H1 (cell line): ENCODE results near the gene PYCARD.

Experiments
- CREB1 ChIP-seq: IDR thresholded peaks from 2 replicates; pipeline ENCODE4 v1.6.1; 2012; ENCODE audit warnings: inconsistent platforms
- EP300 ChIP-seq, 2 experiments: IDR thresholded peaks; 1 replicate in 1 of 2; 2 replicates in 1 of 2; pipeline ENCODE4 v1.6.1; 2011 to 2012; ENCODE audit warnings: low read depth in 2 of 2, low read length in 2 of 2, mild to moderate bottlenecking in 2 of 2, borderline replicate concordance in 1 of 2, inconsistent platforms in 1 of 2, moderate library complexity in 1 of 2
- EZH2 ChIP-seq: fragments of 200-600 bp; sonication (generic); IDR thresholded peaks from 2 replicates; pipeline ENCODE4 v1.7.1; 2012; ENCODE audit warnings: low read depth, mild to moderate bottlenecking, moderate library complexity, low read length, inconsistent platforms; ENCODE audit not compliant: severe bottlenecking
- HDAC2 ChIP-seq, 2 experiments: fragments of 300-600 bp in 1 of 2; sonication (generic) in 1 of 2; IDR thresholded peaks; 2 replicates each; pipeline ENCODE4 v1.6.1; 2011 to 2012; ENCODE audit warnings: low read depth in 2 of 2, low read length in 2 of 2, mild to moderate bottlenecking in 2 of 2, moderate library complexity in 2 of 2, borderline replicate concordance in 1 of 2, inconsistent platforms in 1 of 2
- JUN ChIP-seq: IDR thresholded peaks from 2 replicates; pipeline ENCODE4 v1.6.1; 2011; ENCODE audit warnings: low read depth, mild to moderate bottlenecking, improper control_type of control experiment, low read length
- JUND ChIP-seq: IDR thresholded peaks from 2 replicates; pipeline ENCODE4 v1.6.1; 2011; ENCODE audit warnings: mild to moderate bottlenecking, improper control_type of control experiment, low read length
- POLR2A ChIP-seq, 2 experiments: IDR thresholded peaks; 1 replicate in 1 of 2; 2 replicates in 1 of 2; pipeline ENCODE4 v1.6.1; 2011; ENCODE audit warnings: low read depth in 2 of 2, low read length in 2 of 2, mild to moderate bottlenecking in 2 of 2; ENCODE audit errors: control extremely low read depth in 1 of 2
- RAD21 ChIP-seq, 2 experiments: IDR thresholded peaks in 1 of 2; conservative IDR thresholded peaks in 1 of 2; 2 replicates each; pipeline ENCODE4 v1.6.1; 2011; ENCODE audit warnings: low read depth in 2 of 2, low read length in 2 of 2, improper control_type of control experiment in 1 of 2, inconsistent platforms in 1 of 2, mild to moderate bottlenecking in 1 of 2, moderate library complexity in 1 of 2
- TBP ChIP-seq: IDR thresholded peaks from 2 replicates; pipeline ENCODE4 v1.6.1; 2011; ENCODE audit warnings: low read depth, low read length, improper control_type of control experiment
- YY1 ChIP-seq: IDR thresholded peaks from 2 replicates; pipeline ENCODE4 v1.6.1; 2011; ENCODE audit warnings: low read depth, mild to moderate bottlenecking, low read length
- TF ChIP-seq, protein P1 (sequence below), 3 experiments: IDR thresholded peaks; 1 replicate in 2 of 3; 2 replicates in 1 of 3; pipeline versions ENCODE4 v1.5.1 to v1.6.1; 2011; ENCODE audit warnings: low read length in 3 of 3, mild to moderate bottlenecking in 3 of 3, inconsistent platforms in 2 of 3, low read depth in 1 of 3, moderate library complexity in 1 of 3; ENCODE audit not compliant: insufficient read depth in 1 of 3; ENCODE audit errors: control extremely low read depth in 1 of 3
- TF ChIP-seq, protein P2 (sequence below): IDR thresholded peaks from 2 replicates; pipeline ENCODE4 v1.6.1; 2011; ENCODE audit warnings: low read depth, mild to moderate bottlenecking, low read length; ENCODE audit not compliant: insufficient read depth

DNA sequence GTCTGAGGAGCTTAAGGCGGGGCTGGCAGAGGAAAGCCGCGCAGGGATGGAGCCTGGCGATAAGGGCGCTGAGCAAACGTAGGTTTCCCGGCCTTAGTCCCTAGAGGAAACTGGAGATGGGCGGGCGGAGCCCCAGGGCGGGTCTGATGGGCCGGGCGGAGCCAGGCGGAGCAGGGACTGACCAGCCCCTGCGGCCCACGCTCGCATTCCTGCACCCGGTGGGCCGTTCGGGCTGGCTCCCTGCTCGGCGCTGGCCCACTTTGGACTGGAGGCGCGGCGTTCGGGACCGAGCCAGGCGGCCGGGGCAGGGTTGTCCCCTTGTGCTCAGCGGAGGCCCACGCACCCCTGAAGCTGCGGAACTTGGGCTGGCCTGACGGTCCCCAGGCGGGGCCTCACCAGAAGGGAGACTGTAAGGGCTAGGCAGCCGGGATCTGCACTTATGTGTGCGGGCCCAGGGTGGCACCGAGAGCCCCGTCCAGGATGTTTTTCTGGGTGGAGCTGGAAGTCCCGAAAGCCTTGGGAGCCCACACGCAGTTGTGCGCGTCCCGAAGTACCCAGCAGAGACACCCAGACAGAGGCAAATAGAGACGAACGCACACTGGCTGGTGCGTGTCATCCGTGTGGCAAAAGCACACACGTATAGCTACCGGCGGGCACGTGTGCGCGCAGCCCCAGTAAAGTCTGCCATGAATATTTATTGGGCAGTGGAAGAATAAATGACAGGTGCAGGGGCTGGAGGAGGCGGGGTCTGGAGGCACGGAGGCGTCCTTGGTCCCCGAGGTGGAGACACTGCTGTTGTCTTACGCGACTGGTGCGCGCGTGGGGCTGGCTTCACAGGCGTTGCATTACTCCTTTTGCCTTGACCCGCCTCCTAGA, 13.0 kb upstream of the PYCARD start:
- TF ChIP-seq, protein P1, sequence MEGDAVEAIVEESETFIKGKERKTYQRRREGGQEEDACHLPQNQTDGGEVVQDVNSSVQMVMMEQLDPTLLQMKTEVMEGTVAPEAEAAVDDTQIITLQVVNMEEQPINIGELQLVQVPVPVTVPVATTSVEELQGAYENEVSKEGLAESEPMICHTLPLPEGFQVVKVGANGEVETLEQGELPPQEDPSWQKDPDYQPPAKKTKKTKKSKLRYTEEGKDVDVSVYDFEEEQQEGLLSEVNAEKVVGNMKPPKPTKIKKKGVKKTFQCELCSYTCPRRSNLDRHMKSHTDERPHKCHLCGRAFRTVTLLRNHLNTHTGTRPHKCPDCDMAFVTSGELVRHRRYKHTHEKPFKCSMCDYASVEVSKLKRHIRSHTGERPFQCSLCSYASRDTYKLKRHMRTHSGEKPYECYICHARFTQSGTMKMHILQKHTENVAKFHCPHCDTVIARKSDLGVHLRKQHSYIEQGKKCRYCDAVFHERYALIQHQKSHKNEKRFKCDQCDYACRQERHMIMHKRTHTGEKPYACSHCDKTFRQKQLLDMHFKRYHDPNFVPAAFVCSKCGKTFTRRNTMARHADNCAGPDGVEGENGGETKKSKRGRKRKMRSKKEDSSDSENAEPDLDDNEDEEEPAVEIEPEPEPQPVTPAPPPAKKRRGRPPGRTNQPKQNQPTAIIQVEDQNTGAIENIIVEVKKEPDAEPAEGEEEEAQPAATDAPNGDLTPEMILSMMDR (IDR thresholded peaks at IDR 0.05; ENCODE audit: control extremely low read depth in 1 of 3, insufficient read depth in 1 of 3, low read depth in 1 of 3, low read length in 3 of 3) = 0 out of 4 replicates have a peak, but pooled peaks of 1 of the 3 experiments have one; percentile 5
- TF ChIP-seq JUN = no peak
- TF ChIP-seq EP300 (IDR thresholded peaks at IDR 0.05; ENCODE audit: borderline replicate concordance in 1 of 2, low read depth in 2 of 2, low read length in 2 of 2) = no peak
- TF ChIP-seq POLR2A (IDR thresholded peaks at IDR 0.05; ENCODE audit: control extremely low read depth in 1 of 2, low read depth in 2 of 2, low read length in 2 of 2) = no peak
- TF ChIP-seq HDAC2 (IDR thresholded peaks at IDR 0.05; ENCODE audit: borderline replicate concordance in 1 of 2, low read depth in 2 of 2, low read length in 2 of 2) = peak in 1 of 2 experiments; percentile 1; a peak in 1 of 4 replicates
- TF ChIP-seq YY1 = peak; percentile 31; the same call in 1 of the 2 replicates
- TF ChIP-seq CREB1 = no peak
- 0 out of 2 replicates have a peak, but pooled peaks have one; percentile 18 for TF ChIP-seq JUND
- no peak; a peak in 1 of 4 replicates for TF ChIP-seq RAD21 (IDR thresholded peaks at IDR 0.05 in 1 of 2, conservative IDR thresholded peaks at IDR 0.05 in 1 of 2; ENCODE audit: low read depth in 2 of 2, low read length in 2 of 2)
- TF ChIP-seq, protein P2, sequence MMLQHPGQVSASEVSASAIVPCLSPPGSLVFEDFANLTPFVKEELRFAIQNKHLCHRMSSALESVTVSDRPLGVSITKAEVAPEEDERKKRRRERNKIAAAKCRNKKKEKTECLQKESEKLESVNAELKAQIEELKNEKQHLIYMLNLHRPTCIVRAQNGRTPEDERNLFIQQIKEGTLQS = no peak
- TF ChIP-seq TBP = peak; percentile 33; the same call in 1 of the 2 replicates
- no peak for TF ChIP-seq EZH2
